Measurements from ENCODE around the gene NLGN4X.
A peak's percentile ranks its signal among the peaks of the same experiment; 100 is the strongest.

Gene NLGN4X

GRCh38 chrX:6021316-6022091, 207.2 kb downstream of the NLGN4X start:
- H3K36me3 ChIP-seq, result no peaks in the 10 kb centered on the region
- TF ChIP-seq Cebpa-rat (IDR thresholded peaks at IDR 0.05), result no peak
- H3K27ac ChIP-seq, result no peak overlapping the region

GRCh38 chrX:6019076-6019475, 209.6 kb downstream of the NLGN4X start:
- H3K4me3 ChIP-seq, result no peak overlapping the region
- no peaks in the 10 kb centered on the region for H3K9me3 ChIP-seq
- no peak for TF ChIP-seq Cebpa-rat (IDR thresholded peaks at IDR 0.05)
- H4K20me1 ChIP-seq, result no peaks in the 10 kb centered on the region
- no peak overlapping the region for H3K4me2 ChIP-seq
- H3K36me3 ChIP-seq, result no peaks in the 10 kb centered on the region
- H3K9ac ChIP-seq, result no peak overlapping the region
- no peaks in the 10 kb centered on the region for H3K27me3 ChIP-seq
- no peaks in the 10 kb centered on the region for H3K4me1 ChIP-seq
- H3K27ac ChIP-seq, result no peak overlapping the region

More at GRCh38 chrX:6021316-6022091, 207.2 kb downstream of the NLGN4X start:
- Histone ChIP-seq H3K9me3 (no peaks in the 10 kb centered on the region), H3K4me2 (no peak overlapping the region), H3K27me3 (no peaks in the 10 kb centered on the region), H3K4me1 (no peaks in the 10 kb centered on the region), H3K9ac (no peak overlapping the region), H4K20me1 (no peaks in the 10 kb centered on the region), H3K4me3 (no peak overlapping the region)

- H3K36me3 ChIP-seq, result no peaks in the 10 kb centered on the region
- no peaks in the 10 kb centered on the region for H3K9me3 ChIP-seq
- no peaks in the 10 kb centered on the region for H3K4me1 ChIP-seq
- H3K4me3 ChIP-seq, result no peak overlapping the region
- TF ChIP-seq Cebpa-rat (IDR thresholded peaks at IDR 0.05), result no peak
- no peaks in the 10 kb centered on the region for H3K27me3 ChIP-seq
- no peak overlapping the region for H3K27ac ChIP-seq
- H4K20me1 ChIP-seq, result no peaks in the 10 kb centered on the region
- no peak overlapping the region for H3K9ac ChIP-seq
- H3K4me2 ChIP-seq, result no peak overlapping the region
These were observed 213.2 kb downstream of the NLGN4X start for GRCh38 chrX:6015423-6015822.

- Histone ChIP-seq H3K4me2 (no peak overlapping the region), H3K4me3 (no peak overlapping the region), H3K27me3 (no peaks in the 10 kb centered on the region), H3K4me1 (no peaks in the 10 kb centered on the region), H3K36me3 (no peaks in the 10 kb centered on the region), H3K9ac (no peak overlapping the region), H4K20me1 (no peaks in the 10 kb centered on the region), H3K9me3 (no peaks in the 10 kb centered on the region), H3K27ac (no peak overlapping the region)
- peak; percentile 50; the same call in 1 of the 2 replicates for TF ChIP-seq Cebpa-rat (IDR thresholded peaks at IDR 0.05)
These were observed 216.3 kb downstream of the NLGN4X start for GRCh38 chrX:6012357-6012756.

GRCh38 chrX:6005856-6006255, 222.8 kb downstream of the NLGN4X start:
- Histone ChIP-seq H4K20me1 (no peaks in the 10 kb centered on the region), H3K4me2 (no peak overlapping the region), H3K9me3 (no peaks in the 10 kb centered on the region), H3K27me3 (no peaks in the 10 kb centered on the region), H3K9ac (no peak overlapping the region), H3K36me3 (no peaks in the 10 kb centered on the region), H3K27ac (no peak overlapping the region), H3K4me1 (peaks cover 6% of the 10 kb centered on the region; the same call in 1 of the 2 replicates), H3K4me3 (no peak overlapping the region)
- TF ChIP-seq Cebpa-rat (IDR thresholded peaks at IDR 0.05), result no peak

- Histone ChIP-seq H3K9me3 (no peaks in the 10 kb centered on the region), H3K9ac (no peak overlapping the region), H3K27me3 (no peaks in the 10 kb centered on the region), H3K36me3 (no peaks in the 10 kb centered on the region), H3K4me2 (no peak overlapping the region), H3K4me1 (peaks cover 6% of the 10 kb centered on the region; the same call in 1 of the 2 replicates), H4K20me1 (no peaks in the 10 kb centered on the region), H3K4me3 (no peak overlapping the region), H3K27ac (no peak overlapping the region)
- no peak for TF ChIP-seq Cebpa-rat (IDR thresholded peaks at IDR 0.05)
These were observed 224.1 kb downstream of the NLGN4X start for GRCh38 chrX:6004529-6004928.

- Histone ChIP-seq H3K27ac (no peak overlapping the region), H3K36me3 (no peaks in the 10 kb centered on the region), H3K4me3 (no peak overlapping the region), H3K4me1 (peaks cover 6% of the 10 kb centered on the region; the same call in 1 of the 2 replicates), H3K27me3 (no peaks in the 10 kb centered on the region), H3K4me2 (no peak overlapping the region), H3K9me3 (no peaks in the 10 kb centered on the region), H4K20me1 (no peaks in the 10 kb centered on the region), H3K9ac (no peak overlapping the region)
- TF ChIP-seq Cebpa-rat (IDR thresholded peaks at IDR 0.05), result no peak
These were observed 226.6 kb downstream of the NLGN4X start for GRCh38 chrX:6002056-6002455.

GRCh38 chrX:5998901-5999300, 229.8 kb downstream of the NLGN4X start:
- H3K27me3 ChIP-seq, result no peaks in the 10 kb centered on the region
- no peak overlapping the region for H3K4me2 ChIP-seq
- H3K9ac ChIP-seq, result no peak overlapping the region
- H4K20me1 ChIP-seq, result no peaks in the 10 kb centered on the region
- no peak overlapping the region for H3K27ac ChIP-seq
- H3K9me3 ChIP-seq, result no peaks in the 10 kb centered on the region
- no peaks in the 10 kb centered on the region for H3K36me3 ChIP-seq
- no peak overlapping the region for H3K4me3 ChIP-seq
- TF ChIP-seq Cebpa-rat (IDR thresholded peaks at IDR 0.05), result no peak
- no peaks in the 10 kb centered on the region for H3K4me1 ChIP-seq

GRCh38 chrX:5998456-5998855, 230.2 kb downstream of the NLGN4X start:
- Histone ChIP-seq H3K27ac (no peak overlapping the region), H3K4me2 (no peak overlapping the region), H4K20me1 (no peaks in the 10 kb centered on the region), H3K4me3 (no peak overlapping the region), H3K9ac (no peak overlapping the region), H3K4me1 (no peaks in the 10 kb centered on the region), H3K27me3 (no peaks in the 10 kb centered on the region), H3K9me3 (no peaks in the 10 kb centered on the region), H3K36me3 (no peaks in the 10 kb centered on the region)
- no peak for TF ChIP-seq Cebpa-rat (IDR thresholded peaks at IDR 0.05)

- Histone ChIP-seq H3K9me3 (no peaks in the 10 kb centered on the region), H3K36me3 (no peaks in the 10 kb centered on the region), H3K9ac (no peak overlapping the region), H3K27me3 (no peaks in the 10 kb centered on the region), H3K27ac (no peak overlapping the region), H3K4me1 (no peaks in the 10 kb centered on the region), H3K4me3 (no peak overlapping the region), H3K4me2 (no peak overlapping the region), H4K20me1 (no peaks in the 10 kb centered on the region)
- TF ChIP-seq Cebpa-rat (IDR thresholded peaks at IDR 0.05), result no peak
These were observed 237.3 kb downstream of the NLGN4X start for GRCh38 chrX:5991393-5991792.

All from BLaER1 (cell line).